ENCODE measurements around the gene BDKRB1.

BDKRB1 gene

DNA sequence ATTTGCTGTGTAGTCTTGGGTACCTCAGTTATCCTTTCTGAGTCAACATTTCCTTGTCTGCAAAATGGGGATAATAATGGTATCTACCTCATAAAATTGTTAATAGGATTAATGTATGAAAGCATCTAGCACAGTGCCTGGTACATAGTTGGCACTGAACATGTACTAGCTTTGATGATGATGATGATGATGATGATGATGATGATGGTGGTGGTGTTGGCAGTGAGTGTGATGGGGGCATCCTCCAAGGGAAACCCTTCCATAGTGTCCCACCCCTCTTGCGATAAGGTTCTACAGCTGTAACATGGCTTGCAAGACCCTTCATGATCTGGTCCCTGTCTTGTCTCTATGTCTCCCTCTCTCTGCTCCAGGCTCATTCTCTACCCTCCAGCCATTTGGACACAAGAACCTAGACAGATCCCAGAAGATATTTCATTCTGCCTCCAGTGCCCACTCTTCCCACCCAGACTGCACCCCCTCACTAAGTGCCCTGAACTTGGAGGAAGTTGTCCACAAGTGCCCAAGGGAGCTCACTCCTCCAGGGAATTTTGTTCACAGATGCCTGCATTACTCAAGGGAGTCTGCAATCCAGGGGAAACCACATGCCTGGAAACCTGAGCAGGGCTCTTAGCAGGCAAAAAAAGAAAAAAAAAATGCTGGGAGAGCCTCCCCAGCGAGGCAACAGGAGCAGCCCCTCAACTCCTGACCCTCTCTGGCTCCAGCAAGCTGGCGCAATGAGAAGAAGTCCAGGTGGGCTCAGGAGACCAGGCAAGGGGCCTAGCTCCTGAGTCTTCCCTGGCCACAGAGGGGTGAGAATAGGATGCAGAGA is 10.1 kb upstream of the BDKRB1 start:
- TF ChIP-seq GATA2 (IDR thresholded peaks at IDR 0.05; ENCODE audit: low read depth, low read length) (no peak), GATA3 (IDR thresholded peaks at IDR 0.05; ENCODE audit: low read depth, low read length) (no peak)

DNA sequence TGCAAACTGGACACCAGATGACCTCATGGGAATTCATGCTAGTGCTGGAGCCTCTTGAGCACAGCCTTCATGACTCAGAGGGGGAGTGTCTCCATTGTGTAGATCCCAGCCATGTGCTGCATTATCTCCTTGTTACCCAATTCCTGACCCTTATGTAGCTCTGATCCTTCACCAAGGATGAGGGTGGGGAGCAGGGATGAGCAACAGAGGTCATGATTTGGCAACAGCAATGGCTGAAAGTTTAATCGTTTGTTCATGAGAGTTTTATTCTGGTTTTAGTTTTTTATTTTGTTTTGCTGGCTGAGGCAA is 9.5 kb upstream of the BDKRB1 start:
- TF ChIP-seq GATA3 (IDR thresholded peaks at IDR 0.05; ENCODE audit: low read depth, low read length) (no peak), GATA2 (IDR thresholded peaks at IDR 0.05; ENCODE audit: low read depth, low read length) (no peak)

DNA sequence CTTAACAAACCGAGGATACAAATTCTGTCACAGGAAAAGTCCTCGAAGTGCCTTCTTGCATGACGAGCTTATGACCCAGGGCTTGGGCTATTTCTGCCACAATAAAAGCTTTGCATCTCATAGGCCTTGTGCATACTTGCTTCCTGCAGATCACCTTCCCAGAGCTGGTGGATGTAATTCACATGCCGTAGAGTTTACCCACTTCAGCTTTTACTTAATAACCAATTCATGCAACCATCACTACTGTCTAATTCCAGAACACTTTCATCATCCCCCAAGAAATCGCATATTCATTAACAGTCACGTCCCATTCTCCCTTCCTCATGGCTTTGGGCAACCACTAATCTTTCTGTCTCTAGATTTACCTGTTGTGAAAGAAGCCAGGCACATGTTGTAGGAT is 9.0 kb upstream of the BDKRB1 start:
- TF ChIP-seq GATA3 (IDR thresholded peaks at IDR 0.05; ENCODE audit: low read depth, low read length): no peak
- TF ChIP-seq GATA2 (IDR thresholded peaks at IDR 0.05; ENCODE audit: low read depth, low read length): no peak

DNA sequence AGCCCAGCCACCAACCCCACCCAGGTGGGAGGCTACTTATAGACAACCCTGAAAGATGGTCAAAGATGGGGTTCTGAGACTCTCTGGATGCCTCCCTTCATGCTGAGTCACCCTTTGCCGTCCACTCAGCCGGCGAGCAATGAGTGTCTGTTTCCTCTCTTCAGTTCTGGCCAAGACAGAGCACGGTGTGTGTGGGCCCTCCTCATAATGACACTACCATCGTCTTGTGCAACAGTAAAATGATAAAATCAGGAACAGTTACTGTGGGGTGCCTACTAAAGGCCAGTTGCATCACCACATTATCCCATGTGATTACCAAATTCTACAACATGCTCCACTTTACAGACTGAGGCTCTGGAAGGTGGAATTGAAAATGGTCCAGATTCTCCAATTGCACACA is 7.0 kb upstream of the BDKRB1 start:
- TF ChIP-seq GATA3 (IDR thresholded peaks at IDR 0.05; ENCODE audit: low read depth, low read length) (no peak), GATA2 (IDR thresholded peaks at IDR 0.05; ENCODE audit: low read depth, low read length) (no peak)

- TF ChIP-seq GATA3 (IDR thresholded peaks at IDR 0.05; ENCODE audit: low read depth, low read length): no peak
- TF ChIP-seq GATA2 (IDR thresholded peaks at IDR 0.05; ENCODE audit: low read depth, low read length): no peak
Observed at GRCh38 chr14:96250485-96250884, 5.5 kb upstream of the BDKRB1 start.

- no peak for TF ChIP-seq GATA2 (IDR thresholded peaks at IDR 0.05; ENCODE audit: low read depth, low read length)
- no peak for TF ChIP-seq GATA3 (IDR thresholded peaks at IDR 0.05; ENCODE audit: low read depth, low read length)
Observed at GRCh38 chr14:96251656-96252155, 4.3 kb upstream of the BDKRB1 start.

- TF ChIP-seq GATA3 (IDR thresholded peaks at IDR 0.05; ENCODE audit: low read depth, low read length): no peak
- TF ChIP-seq GATA2 (IDR thresholded peaks at IDR 0.05; ENCODE audit: low read depth, low read length): no peak
Observed at GRCh38 chr14:96252323-96252998, 3.5 kb upstream of the BDKRB1 start.

DNA sequence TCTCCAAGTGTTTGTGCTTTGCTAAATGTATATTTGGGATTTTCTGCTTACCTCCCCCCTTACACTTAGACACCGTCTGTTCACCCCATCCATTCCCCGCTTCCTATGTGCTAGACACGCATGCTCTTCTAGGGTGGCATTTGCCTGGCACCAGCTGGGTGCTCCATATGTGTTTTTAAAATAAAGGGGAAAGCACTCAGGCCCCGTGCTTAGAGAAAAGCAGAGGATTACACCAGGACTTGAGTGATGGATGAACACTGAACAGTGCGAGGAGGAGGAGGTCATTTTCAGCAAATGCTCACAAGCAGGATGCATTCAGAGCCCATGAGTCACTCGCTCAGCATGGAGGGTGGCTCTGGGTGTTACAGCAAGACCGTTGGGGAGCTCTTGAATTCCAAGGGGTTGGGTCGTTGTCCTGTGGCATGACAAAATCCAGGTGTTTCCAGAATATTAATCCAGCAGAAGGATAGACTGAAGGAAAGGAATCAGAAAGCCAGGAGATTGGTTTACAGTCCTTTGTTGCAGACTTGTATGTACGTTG is 2.9 kb upstream of the BDKRB1 start:
- TF ChIP-seq GATA3 (IDR thresholded peaks at IDR 0.05; ENCODE audit: low read depth, low read length) (no peak), GATA2 (IDR thresholded peaks at IDR 0.05; ENCODE audit: low read depth, low read length) (no peak)

- no peak for TF ChIP-seq GATA3 (IDR thresholded peaks at IDR 0.05; ENCODE audit: low read depth, low read length)
- no peak for TF ChIP-seq GATA2 (IDR thresholded peaks at IDR 0.05; ENCODE audit: low read depth, low read length)
Observed at GRCh38 chr14:96254687-96255086, 1.3 kb upstream of the BDKRB1 start.

DNA sequence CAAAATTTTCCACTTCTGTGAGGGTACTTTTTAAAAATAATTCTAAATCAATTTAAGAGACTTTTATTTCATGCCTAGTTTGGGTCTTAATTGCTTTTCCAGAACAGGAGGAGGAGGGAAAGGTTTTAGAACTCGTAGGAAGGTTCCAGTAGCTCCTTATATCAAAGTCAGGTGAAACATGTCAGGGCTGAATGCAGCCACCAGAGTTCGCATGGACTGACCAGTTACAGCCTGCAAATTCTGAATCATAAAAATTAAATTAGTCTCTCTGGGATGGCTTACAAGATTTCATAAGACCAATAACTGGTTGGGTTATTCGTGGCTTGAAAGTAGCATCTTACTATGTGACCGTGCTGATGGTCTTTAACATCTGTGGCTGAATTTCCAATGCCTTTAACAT is 397 bp downstream of the BDKRB1 start:
- TF ChIP-seq GATA2 (IDR thresholded peaks at IDR 0.05; ENCODE audit: low read depth, low read length) (no peak), GATA3 (IDR thresholded peaks at IDR 0.05; ENCODE audit: low read depth, low read length) (no peak)

- no peak for TF ChIP-seq GATA2 (IDR thresholded peaks at IDR 0.05; ENCODE audit: low read depth, low read length)
- no peak for TF ChIP-seq GATA3 (IDR thresholded peaks at IDR 0.05; ENCODE audit: low read depth, low read length)
Observed at GRCh38 chr14:96257056-96257455, 1.0 kb downstream of the BDKRB1 start.

- TF ChIP-seq GATA2 (IDR thresholded peaks at IDR 0.05; ENCODE audit: low read depth, low read length) (no peak), GATA3 (IDR thresholded peaks at IDR 0.05; ENCODE audit: low read depth, low read length) (no peak)
Observed at GRCh38 chr14:96257900-96258299, 1.9 kb downstream of the BDKRB1 start.

DNA sequence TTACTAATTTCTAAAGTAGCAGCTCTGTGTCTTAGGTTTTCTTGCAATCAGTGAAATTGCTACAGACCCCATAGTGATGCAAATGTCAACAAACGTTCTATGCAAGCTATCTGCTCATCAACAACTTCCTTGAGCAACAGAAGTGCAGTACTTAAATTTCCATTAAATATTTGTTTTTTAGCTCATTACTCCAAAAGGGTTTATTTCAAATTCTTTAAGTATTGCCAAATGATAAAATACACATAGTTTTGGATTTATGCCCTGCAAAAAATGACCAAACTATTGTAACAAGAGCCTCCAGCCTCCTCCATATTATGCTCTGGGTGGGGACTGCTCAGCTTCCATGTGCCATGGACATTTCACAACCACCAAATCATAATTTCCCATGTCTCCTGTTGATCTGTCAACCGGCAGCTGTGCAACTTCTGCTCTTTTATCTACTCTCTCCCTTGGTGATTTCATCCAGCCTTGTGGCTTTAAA is 4.4 kb downstream of the BDKRB1 start:
- TF ChIP-seq GATA2 (IDR thresholded peaks at IDR 0.05; ENCODE audit: low read depth, low read length) (no peak), GATA3 (IDR thresholded peaks at IDR 0.05; ENCODE audit: low read depth, low read length) (no peak)

DNA sequence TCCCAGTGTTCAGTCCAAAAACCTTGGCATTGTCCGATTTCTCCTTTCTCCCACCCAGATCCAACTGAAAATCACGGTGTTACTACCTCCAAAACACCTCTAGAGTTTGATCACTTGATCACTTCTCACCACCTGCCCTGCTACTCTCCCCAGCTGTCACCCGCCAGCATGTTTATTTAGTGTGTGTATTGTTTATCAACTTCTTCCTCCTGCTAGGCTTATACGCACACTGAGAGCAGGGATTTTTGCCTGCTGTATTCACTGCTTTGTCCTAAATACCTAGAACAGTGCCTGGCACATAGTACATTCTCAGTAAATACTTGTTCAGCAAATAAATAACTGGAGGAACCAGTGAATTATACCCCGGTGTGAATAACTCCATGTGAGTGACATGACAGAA is 5.0 kb downstream of the BDKRB1 start:
- TF ChIP-seq GATA3 (IDR thresholded peaks at IDR 0.05; ENCODE audit: low read depth, low read length) (no peak), GATA2 (IDR thresholded peaks at IDR 0.05; ENCODE audit: low read depth, low read length) (no peak)
